HepG2 (cell line): ENCODE data around the gene SNRNP200. TPM values are rescaled to one million over a fixed set of nuclear protein-coding genes. Genes with fewer than 3 reads are reported as not detected.

Experiments used
- CBX5 ChIP-seq: sonication (generic); formaldehyde crosslinking; IDR thresholded peaks from 2 replicates; pipeline ENCODE4 v1.4.0; 2020; ENCODE audit warnings: missing genetic modification reagents, borderline replicate concordance
- GFI1 ChIP-seq: sonication (generic); formaldehyde crosslinking; IDR thresholded peaks from 2 replicates; pipeline ENCODE4 v1.5.0; 2020; ENCODE audit warnings: missing genetic modification reagents, mild to moderate bottlenecking, borderline replicate concordance
- KLF12 ChIP-seq: sonication (generic); formaldehyde crosslinking; IDR thresholded peaks from 2 replicates; pipeline ENCODE4 v1.4.0; 2020; ENCODE audit warnings: missing genetic modification reagents, borderline replicate concordance
- KLF13 ChIP-seq: sonication (generic); formaldehyde crosslinking; IDR thresholded peaks from 2 replicates; pipeline ENCODE4 v1.4.0; 2020; ENCODE audit warnings: mild to moderate bottlenecking, missing genetic modification reagents
- NAIF1 ChIP-seq: sonication (generic); formaldehyde crosslinking; IDR thresholded peaks from 2 replicates; pipeline ENCODE4 v1.5.0; 2020; ENCODE audit warnings: mild to moderate bottlenecking, missing genetic modification reagents, borderline replicate concordance
- NBN ChIP-seq: fragments of 450-650 bp; conservative IDR thresholded peaks from 2 replicates; pipeline ENCODE4 v1.6.1; 2017
- SAP130 ChIP-seq: IDR thresholded peaks from 2 replicates; pipeline ENCODE4 v1.6.1; 2016; ENCODE audit warnings: low read depth
- SSRP1 ChIP-seq: IDR thresholded peaks from 2 replicates; pipeline ENCODE4 v1.6.1; 2016; ENCODE audit warnings: control low read depth
- ZBTB39 ChIP-seq: sonication (generic); formaldehyde crosslinking; IDR thresholded peaks from 2 replicates; pipeline ENCODE4 v1.5.0; 2020; ENCODE audit warnings: missing genetic modification reagents
- ZMAT3 ChIP-seq: sonication (generic); formaldehyde crosslinking; conservative IDR thresholded peaks from 2 replicates; pipeline ENCODE4 v1.7.0; 2021; ENCODE audit warnings: missing genetic modification reagents
- ZNF3 ChIP-seq: IDR thresholded peaks from 2 replicates; pipeline ENCODE4 v1.7.0; 2017; ENCODE audit warnings: inconsistent platforms
- ZNF510 ChIP-seq: sonication (generic); formaldehyde crosslinking; IDR thresholded peaks from 2 replicates; pipeline ENCODE4 v1.4.0; 2020; ENCODE audit warnings: low read depth, mild to moderate bottlenecking, missing genetic modification reagents
- ZNF572 ChIP-seq: sonication (generic); formaldehyde crosslinking; IDR thresholded peaks from 2 replicates; pipeline ENCODE4 v1.5.1; 2020; ENCODE audit warnings: mild to moderate bottlenecking, missing genetic modification reagents
- ZNF839 ChIP-seq: sonication (generic); formaldehyde crosslinking; IDR thresholded peaks from 2 replicates; pipeline ENCODE4 v1.4.0; 2020; ENCODE audit warnings: missing genetic modification reagents, mild to moderate bottlenecking, borderline replicate concordance
- polyA plus RNA-seq, 8 experiments: library from polyadenylated mRNA; depleted of rRNA in 3 of 8; stranded (reverse) in 7 of 8; unstranded in 1 of 8; fragments of >200 nt; fragmentation: Illumina TruSeq in 4 of 8; extraction: Trizol in 4 of 8; gene quantifications; 2 replicates each; pipeline versions ENCODE4 v1.2.1 to v1.2.3, GENCODE V29; 2011 to 2016; ENCODE audit warnings: low read depth in 4 of 8, missing spikeins in 1 of 8, mixed read lengths in 1 of 8; ENCODE audit not compliant: insufficient read depth in 1 of 8
- total RNA-seq, 5 experiments: library from RNA; depleted of rRNA; stranded (reverse); fragments of >200 nt; fragmentation: Illumina TruSeq; extraction: Trizol; gene quantifications; 2 replicates each; pipeline ENCODE4 v1.2.3, GENCODE V29; 2016; ENCODE audit warnings: low read depth in 1 of 5
- TF ChIP-seq, protein P1 (sequence below): sonication (generic); formaldehyde crosslinking; IDR thresholded peaks from 2 replicates; pipeline ENCODE4 v1.8.0; 2022; ENCODE audit warnings: missing genetic modification reagents, mild to moderate bottlenecking, moderate library complexity, borderline replicate concordance
- TF ChIP-seq, protein P2 (sequence below): sonication (generic); formaldehyde crosslinking; IDR thresholded peaks from 2 replicates; pipeline ENCODE4 v1.4.0; 2020; ENCODE audit warnings: missing genetic modification reagents
- TF ChIP-seq, protein P3 (sequence below): IDR thresholded peaks from 2 replicates; pipeline ENCODE4 v1.6.1; 2018; ENCODE audit warnings: missing genetic modification reagents
- TF ChIP-seq, protein P4 (sequence below): sonication (generic); formaldehyde crosslinking; IDR thresholded peaks from 2 replicates; pipeline ENCODE4; 2020; ENCODE audit warnings: missing genetic modification reagents, mild to moderate bottlenecking, borderline replicate concordance
- TF ChIP-seq, protein P5 (sequence below): sonication (generic); formaldehyde crosslinking; IDR thresholded peaks from 2 replicates; pipeline ENCODE4 v1.4.0; 2020; ENCODE audit warnings: mild to moderate bottlenecking, missing genetic modification reagents

The SNRNP200 gene
- total and polyA plus RNA-seq, 2 of the 13 experiments (the other 11 are each of a cell fraction or from before 2014, with no cell fraction given): 99.0 to 232 TPM

DNA sequence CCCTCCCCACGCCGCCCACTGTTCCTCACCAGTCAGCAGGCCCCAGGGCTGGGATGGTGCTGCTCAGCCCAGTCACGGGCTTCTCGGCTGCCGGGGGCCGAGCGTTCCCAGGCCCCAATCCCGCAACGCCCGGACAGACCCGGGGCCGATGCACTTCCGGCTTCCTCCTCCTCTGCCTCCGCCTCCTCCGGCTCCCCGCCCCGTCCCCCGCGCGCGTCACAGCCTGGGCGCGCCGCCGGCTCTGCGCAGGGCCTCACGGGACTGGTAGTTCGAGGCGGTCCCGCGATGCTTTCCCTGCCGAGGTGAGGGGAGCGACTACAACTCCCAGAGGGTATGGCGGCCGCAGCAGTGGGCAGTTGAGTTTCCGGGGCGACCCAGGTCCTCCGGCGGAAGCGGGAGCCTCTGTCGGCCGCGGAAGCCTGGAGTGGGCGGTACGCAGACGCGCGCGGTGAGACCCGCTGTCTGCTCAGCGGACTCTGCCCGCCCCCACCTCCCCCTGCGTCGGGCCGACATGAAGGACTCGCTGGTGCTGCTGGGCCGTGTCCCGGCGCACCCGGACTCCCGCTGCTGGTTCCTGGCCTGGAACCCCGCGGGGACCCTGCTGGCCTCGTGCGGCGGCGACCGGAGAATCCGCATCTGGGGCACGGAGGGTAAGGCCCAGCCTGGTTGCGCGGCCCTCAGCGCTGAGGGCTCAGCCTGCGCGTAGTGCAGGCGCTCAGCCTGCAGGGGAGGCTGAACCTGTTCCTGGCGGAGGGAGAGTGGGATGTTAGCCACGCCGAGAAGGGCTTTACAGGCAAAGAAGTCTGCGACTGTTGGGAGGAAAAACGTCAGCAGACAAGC, 39.3 kb downstream of the SNRNP200 start, which contains the start of the genes CIAO1 and TMEM127 (continued):
- TF ChIP-seq, protein P1, sequence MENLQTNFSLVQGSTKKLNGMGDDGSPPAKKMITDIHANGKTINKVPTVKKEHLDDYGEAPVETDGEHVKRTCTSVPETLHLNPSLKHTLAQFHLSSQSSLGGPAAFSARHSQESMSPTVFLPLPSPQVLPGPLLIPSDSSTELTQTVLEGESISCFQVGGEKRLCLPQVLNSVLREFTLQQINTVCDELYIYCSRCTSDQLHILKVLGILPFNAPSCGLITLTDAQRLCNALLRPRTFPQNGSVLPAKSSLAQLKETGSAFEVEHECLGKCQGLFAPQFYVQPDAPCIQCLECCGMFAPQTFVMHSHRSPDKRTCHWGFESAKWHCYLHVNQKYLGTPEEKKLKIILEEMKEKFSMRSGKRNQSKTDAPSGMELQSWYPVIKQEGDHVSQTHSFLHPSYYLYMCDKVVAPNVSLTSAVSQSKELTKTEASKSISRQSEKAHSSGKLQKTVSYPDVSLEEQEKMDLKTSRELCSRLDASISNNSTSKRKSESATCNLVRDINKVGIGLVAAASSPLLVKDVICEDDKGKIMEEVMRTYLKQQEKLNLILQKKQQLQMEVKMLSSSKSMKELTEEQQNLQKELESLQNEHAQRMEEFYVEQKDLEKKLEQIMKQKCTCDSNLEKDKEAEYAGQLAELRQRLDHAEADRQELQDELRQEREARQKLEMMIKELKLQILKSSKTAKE (CRISPR knock-in tag): peak; percentile 33; the same call in 1 of the 2 replicates
- TF ChIP-seq NBN: no peak
- peak; percentile 74; the same call in 1 of the 2 replicates for TF ChIP-seq GFI1 (CRISPR knock-in tag)
- TF ChIP-seq ZMAT3 (CRISPR knock-in tag): peak; percentile 85
- TF ChIP-seq ZNF572 (CRISPR knock-in tag): peak; percentile 98
- TF ChIP-seq, protein P2, sequence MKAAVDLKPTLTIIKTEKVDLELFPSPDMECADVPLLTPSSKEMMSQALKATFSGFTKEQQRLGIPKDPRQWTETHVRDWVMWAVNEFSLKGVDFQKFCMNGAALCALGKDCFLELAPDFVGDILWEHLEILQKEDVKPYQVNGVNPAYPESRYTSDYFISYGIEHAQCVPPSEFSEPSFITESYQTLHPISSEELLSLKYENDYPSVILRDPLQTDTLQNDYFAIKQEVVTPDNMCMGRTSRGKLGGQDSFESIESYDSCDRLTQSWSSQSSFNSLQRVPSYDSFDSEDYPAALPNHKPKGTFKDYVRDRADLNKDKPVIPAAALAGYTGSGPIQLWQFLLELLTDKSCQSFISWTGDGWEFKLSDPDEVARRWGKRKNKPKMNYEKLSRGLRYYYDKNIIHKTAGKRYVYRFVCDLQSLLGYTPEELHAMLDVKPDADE (CRISPR knock-in tag): no peak
- TF ChIP-seq KLF13: no peak
- TF ChIP-seq, protein P3, sequence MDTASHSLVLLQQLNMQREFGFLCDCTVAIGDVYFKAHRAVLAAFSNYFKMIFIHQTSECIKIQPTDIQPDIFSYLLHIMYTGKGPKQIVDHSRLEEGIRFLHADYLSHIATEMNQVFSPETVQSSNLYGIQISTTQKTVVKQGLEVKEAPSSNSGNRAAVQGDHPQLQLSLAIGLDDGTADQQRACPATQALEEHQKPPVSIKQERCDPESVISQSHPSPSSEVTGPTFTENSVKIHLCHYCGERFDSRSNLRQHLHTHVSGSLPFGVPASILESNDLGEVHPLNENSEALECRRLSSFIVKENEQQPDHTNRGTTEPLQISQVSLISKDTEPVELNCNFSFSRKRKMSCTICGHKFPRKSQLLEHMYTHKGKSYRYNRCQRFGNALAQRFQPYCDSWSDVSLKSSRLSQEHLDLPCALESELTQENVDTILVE: peak; percentile 99
- no peak for TF ChIP-seq SSRP1 (CRISPR knock-in tag)
- no peak; the same call in 1 of the 2 replicates for TF ChIP-seq ZNF839 (CRISPR knock-in tag)
- peak; percentile 83; the same call in 1 of the 2 replicates for TF ChIP-seq ZNF510
- peak; percentile 95 for TF ChIP-seq ZBTB39 (CRISPR knock-in tag)
- TF ChIP-seq, protein P4, sequence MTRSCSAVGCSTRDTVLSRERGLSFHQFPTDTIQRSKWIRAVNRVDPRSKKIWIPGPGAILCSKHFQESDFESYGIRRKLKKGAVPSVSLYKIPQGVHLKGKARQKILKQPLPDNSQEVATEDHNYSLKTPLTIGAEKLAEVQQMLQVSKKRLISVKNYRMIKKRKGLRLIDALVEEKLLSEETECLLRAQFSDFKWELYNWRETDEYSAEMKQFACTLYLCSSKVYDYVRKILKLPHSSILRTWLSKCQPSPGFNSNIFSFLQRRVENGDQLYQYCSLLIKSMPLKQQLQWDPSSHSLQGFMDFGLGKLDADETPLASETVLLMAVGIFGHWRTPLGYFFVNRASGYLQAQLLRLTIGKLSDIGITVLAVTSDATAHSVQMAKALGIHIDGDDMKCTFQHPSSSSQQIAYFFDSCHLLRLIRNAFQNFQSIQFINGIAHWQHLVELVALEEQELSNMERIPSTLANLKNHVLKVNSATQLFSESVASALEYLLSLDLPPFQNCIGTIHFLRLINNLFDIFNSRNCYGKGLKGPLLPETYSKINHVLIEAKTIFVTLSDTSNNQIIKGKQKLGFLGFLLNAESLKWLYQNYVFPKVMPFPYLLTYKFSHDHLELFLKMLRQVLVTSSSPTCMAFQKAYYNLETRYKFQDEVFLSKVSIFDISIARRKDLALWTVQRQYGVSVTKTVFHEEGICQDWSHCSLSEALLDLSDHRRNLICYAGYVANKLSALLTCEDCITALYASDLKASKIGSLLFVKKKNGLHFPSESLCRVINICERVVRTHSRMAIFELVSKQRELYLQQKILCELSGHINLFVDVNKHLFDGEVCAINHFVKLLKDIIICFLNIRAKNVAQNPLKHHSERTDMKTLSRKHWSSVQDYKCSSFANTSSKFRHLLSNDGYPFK (CRISPR knock-in tag): peak; percentile 97; the same call in 1 of the 2 replicates
- peak; percentile 92 for TF ChIP-seq KLF12 (CRISPR knock-in tag)
- no peak for TF ChIP-seq ZNF3 (CRISPR knock-in tag)
- TF ChIP-seq, protein P5, sequence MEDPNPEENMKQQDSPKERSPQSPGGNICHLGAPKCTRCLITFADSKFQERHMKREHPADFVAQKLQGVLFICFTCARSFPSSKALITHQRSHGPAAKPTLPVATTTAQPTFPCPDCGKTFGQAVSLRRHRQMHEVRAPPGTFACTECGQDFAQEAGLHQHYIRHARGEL (CRISPR knock-in tag): peak; percentile 95
- TF ChIP-seq NAIF1 (CRISPR knock-in tag): peak; percentile 93
- TF ChIP-seq SAP130 (CRISPR knock-in tag): peak; percentile 97
- no peak; the same call in 1 of the 2 replicates for TF ChIP-seq CBX5 (CRISPR knock-in tag)
